Muscle layer of duodenum (tissue), 2 donors: Measurements from ENCODE around the gene C4orf36.

Source experiments
- H3K27ac ChIP-seq: one replicate; pipeline ENCODE4 v1.7.0; 2013; ENCODE audit warnings: mild to moderate bottlenecking, low read length
- H3K27me3 ChIP-seq: one replicate; pipeline ENCODE4 v1.7.0; 2013; ENCODE audit warnings: low read depth, mild to moderate bottlenecking, control low read depth, low read length
- H3K36me3 ChIP-seq, 2 donors: one replicate each; pipeline ENCODE4 v1.7.0; 2013; ENCODE audit warnings: low read length in 2 of 2, control low read depth in 1 of 2, mild to moderate bottlenecking in 1 of 2; ENCODE audit not compliant: insufficient read depth in 2 of 2, control insufficient read depth in 1 of 2
- H3K4me1 ChIP-seq, 2 donors: one replicate each; pipeline ENCODE4 v1.7.0; 2013; ENCODE audit warnings: low read length in 2 of 2, mild to moderate bottlenecking in 2 of 2, control low read depth in 1 of 2, moderate library complexity in 1 of 2; ENCODE audit not compliant: insufficient read depth in 2 of 2, control insufficient read depth in 1 of 2
- H3K4me3 ChIP-seq, 2 donors: one replicate each; pipeline ENCODE4 v1.7.0; 2013; ENCODE audit warnings: low read length in 2 of 2, low read depth in 1 of 2, mild to moderate bottlenecking in 1 of 2
- H3K9me3 ChIP-seq, 2 donors: one replicate each; pipeline ENCODE4 v1.7.0; 2013; ENCODE audit warnings: low read length in 2 of 2, control low read depth in 1 of 2, mild to moderate bottlenecking in 1 of 2; ENCODE audit not compliant: control insufficient read depth in 1 of 2
- donor health status: healthy.

C4orf36 gene

GRCh38 chr4:86831262-86832130 lies 60.7 kb downstream of the C4orf36 start:
- H3K9me3 ChIP-seq = no peaks in the 10 kb centered on the region
- H3K27me3 ChIP-seq = no peaks in the 10 kb centered on the region
- no peaks in the 10 kb centered on the region for H3K36me3 ChIP-seq
- H3K4me1 ChIP-seq = no peaks in the 10 kb centered on the region
- H3K27ac ChIP-seq = no peak overlapping the region
- H3K4me3 ChIP-seq = no peak overlapping the region
